Prostate gland (tissue), 2 donors: ENCODE results near the gene SLC35A1. TPM values are rescaled to one million over a fixed set of nuclear protein-coding genes. Genes with fewer than 3 reads are reported as not detected.

Experiments
- DNase-seq: peaks from one replicate; pipeline ENCODE4 v3.0.0-alpha.2; 2019; ENCODE audit warnings: low spot score
- H3K27ac ChIP-seq, 2 donors: fragments of 200-600 bp; sonication (generic); 2 replicates each; pipeline ENCODE4 v1.5.1; 2017 to 2019
- H3K27me3 ChIP-seq: fragments of 200-600 bp; sonication (generic); replicated peaks from 2 replicates; pipeline ENCODE4 v1.5.1; 2019; ENCODE audit not compliant: insufficient read depth
- H3K36me3 ChIP-seq, 2 donors: fragments of 200-600 bp; sonication (generic); 1 replicate in 1 of 2; 2 replicates in 1 of 2; pipeline versions ENCODE4 v1.5.1 to v1.8.1; 2017 to 2019
- H3K4me1 ChIP-seq: fragments of 200-600 bp; sonication (generic); replicated peaks from 2 replicates; pipeline ENCODE4 v1.5.1; 2019
- H3K4me3 ChIP-seq, 2 donors: fragments of 200-600 bp; sonication (generic); 2 replicates each; pipeline ENCODE4 v1.5.1; 2017 to 2019
- H3K9me3 ChIP-seq: fragments of 200-600 bp; sonication (generic); 2 replicates; pipeline ENCODE4 v1.5.1; 2017
- POLR2A ChIP-seq: fragments of 450-650 bp; IDR thresholded peaks from one replicate; pipeline ENCODE4 v1.6.1; 2016; ENCODE audit warnings: antibody characterized with exemption, mild to moderate bottlenecking
- POLR2AphosphoS5 ChIP-seq: sonication (generic); formaldehyde crosslinking; IDR thresholded peaks from one replicate; pipeline ENCODE4 v1.6.1; 2017; ENCODE audit warnings: antibody characterized with exemption
- WGBS: methylation state at CpG from one replicate; pipeline ENCODE4 v1.1.5; 2018; 5-methylcytosine and 5-hydroxymethylcytosine counted together
- intact Hi-C: fragments of 100-400 bp; cut with DNase I; formaldehyde crosslinking; loops from one replicate; pipeline ENCODE4 v1.14.2; 2022
- small RNA-seq, 2 donors: library from RNA; depleted of rRNA; stranded (forward); fragments of <200 nt; gene quantifications; one replicate each; pipeline ENCODE3, GENCODE V24; 2016
- total RNA-seq, 2 donors: library from RNA; depleted of rRNA; stranded (reverse); fragments of >200 nt; gene quantifications; one replicate each; pipeline ENCODE4 v1.1.0, GENCODE V29; 2016
- TF ChIP-seq, protein P1 (sequence below), 4 experiments: fragments of 200-600 bp in 2 of 4; fragments of 450-650 bp in 2 of 4; sonication (generic) in 2 of 4; IDR thresholded peaks; 1 replicate in 3 of 4; 2 replicates in 1 of 4; pipeline ENCODE4 v1.5.1; 2016 to 2019; ENCODE audit warnings: antibody characterized with exemption in 4 of 4, mild to moderate bottlenecking in 2 of 4, moderate library complexity in 2 of 4

SLC35A1 gene
- total RNA-seq, 2 donors from 2014 or later = 21.4 to 57.1 TPM

GRCh38 chr6:87561017-87561416 lies 88.2 kb downstream of the SLC35A1 start:
- no peaks in the 10 kb centered on the region for H3K27me3 ChIP-seq
- H3K27ac ChIP-seq = no peak overlapping the region
- whole genome bisulfite sequencing = 77% methylated on average over 1 of the region's 1 CpG

More at GRCh38 chr6:87561017-87561416, 88.2 kb downstream of the SLC35A1 start:
- DNase-seq = no peak
- Histone ChIP-seq H3K36me3 (no peaks in the 10 kb centered on the region), H3K4me1 (no peaks in the 10 kb centered on the region), H3K4me3 (no peak overlapping the region), H3K9me3 (no peaks in the 10 kb centered on the region)
- intact Hi-C loops = no loop called here
- TF ChIP-seq POLR2A = no peak
- no peak for TF ChIP-seq POLR2AphosphoS5
- TF ChIP-seq, protein P1, sequence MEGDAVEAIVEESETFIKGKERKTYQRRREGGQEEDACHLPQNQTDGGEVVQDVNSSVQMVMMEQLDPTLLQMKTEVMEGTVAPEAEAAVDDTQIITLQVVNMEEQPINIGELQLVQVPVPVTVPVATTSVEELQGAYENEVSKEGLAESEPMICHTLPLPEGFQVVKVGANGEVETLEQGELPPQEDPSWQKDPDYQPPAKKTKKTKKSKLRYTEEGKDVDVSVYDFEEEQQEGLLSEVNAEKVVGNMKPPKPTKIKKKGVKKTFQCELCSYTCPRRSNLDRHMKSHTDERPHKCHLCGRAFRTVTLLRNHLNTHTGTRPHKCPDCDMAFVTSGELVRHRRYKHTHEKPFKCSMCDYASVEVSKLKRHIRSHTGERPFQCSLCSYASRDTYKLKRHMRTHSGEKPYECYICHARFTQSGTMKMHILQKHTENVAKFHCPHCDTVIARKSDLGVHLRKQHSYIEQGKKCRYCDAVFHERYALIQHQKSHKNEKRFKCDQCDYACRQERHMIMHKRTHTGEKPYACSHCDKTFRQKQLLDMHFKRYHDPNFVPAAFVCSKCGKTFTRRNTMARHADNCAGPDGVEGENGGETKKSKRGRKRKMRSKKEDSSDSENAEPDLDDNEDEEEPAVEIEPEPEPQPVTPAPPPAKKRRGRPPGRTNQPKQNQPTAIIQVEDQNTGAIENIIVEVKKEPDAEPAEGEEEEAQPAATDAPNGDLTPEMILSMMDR (IDR thresholded peaks at IDR 0.05) = no peak

Small RNA genes lying within 50 kb of the gene (small RNA-seq; reads per million reads assigned to genes)
- gene AL049697.2 (0 reads per million in 2 donors), gene RNU6-444P (0 reads per million in 2 donors)

Other genes starting within 250 kb of the SLC35A1 start
- gene SMIM8, start 150.4 kb upstream of the SLC35A1 start, total RNA-seq = 10 to 100 TPM in 1 of 2 donors, 1 to 10 TPM in 1; 6.1 to 12.9 TPM
- not detected for gene GJB7, start 143.7 kb upstream of the SLC35A1 start, total RNA-seq
- 1 to 10 TPM; 4.7 to 7.4 TPM for gene C6orf163, start 128.2 kb upstream of the SLC35A1 start, total RNA-seq
- gene CFAP206, start 65.0 kb upstream of the SLC35A1 start, total RNA-seq = 10 to 100 TPM in 1 of 2 donors, 1 to 10 TPM in 1; 8.7 to 10.5 TPM
- gene RARS2, start 117.0 kb downstream of the SLC35A1 start, total RNA-seq = 10 to 100 TPM; 27.4 to 29.5 TPM
- gene ORC3, start 117.2 kb downstream of the SLC35A1 start, total RNA-seq = 10 to 100 TPM; 18.5 to 30.9 TPM
- gene AKIRIN2, start 229.3 kb downstream of the SLC35A1 start, total RNA-seq = 10 to 100 TPM; 28.4 to 44.1 TPM